Prostate gland (tissue), 2 donors: ENCODE results near the gene ARAP2. TPM values are rescaled to one million over a fixed set of nuclear protein-coding genes. Genes with fewer than 3 reads are reported as not detected.

ENCODE experiments used
- DNase-seq: peaks from one replicate; pipeline ENCODE4 v3.0.0-alpha.2; 2019; ENCODE audit warnings: low spot score
- H3K27ac ChIP-seq, 2 donors: fragments of 200-600 bp; sonication (generic); 2 replicates each; pipeline ENCODE4 v1.5.1; 2017 to 2019
- H3K27me3 ChIP-seq: fragments of 200-600 bp; sonication (generic); replicated peaks from 2 replicates; pipeline ENCODE4 v1.5.1; 2019; ENCODE audit not compliant: insufficient read depth
- H3K36me3 ChIP-seq, 2 donors: fragments of 200-600 bp; sonication (generic); 1 replicate in 1 of 2; 2 replicates in 1 of 2; pipeline versions ENCODE4 v1.5.1 to v1.8.1; 2017 to 2019
- H3K4me1 ChIP-seq: fragments of 200-600 bp; sonication (generic); replicated peaks from 2 replicates; pipeline ENCODE4 v1.5.1; 2019
- H3K4me3 ChIP-seq, 2 donors: fragments of 200-600 bp; sonication (generic); 2 replicates each; pipeline ENCODE4 v1.5.1; 2017 to 2019
- H3K9me3 ChIP-seq: fragments of 200-600 bp; sonication (generic); 2 replicates; pipeline ENCODE4 v1.5.1; 2017
- CTCF ChIP-seq, 4 experiments: fragments of 200-600 bp in 2 of 4; fragments of 450-650 bp in 2 of 4; sonication (generic) in 2 of 4; IDR thresholded peaks; 1 replicate in 3 of 4; 2 replicates in 1 of 4; pipeline ENCODE4 v1.5.1; 2016 to 2019; ENCODE audit warnings: antibody characterized with exemption in 4 of 4, mild to moderate bottlenecking in 2 of 4, moderate library complexity in 2 of 4
- POLR2A ChIP-seq: fragments of 450-650 bp; IDR thresholded peaks from one replicate; pipeline ENCODE4 v1.6.1; 2016; ENCODE audit warnings: antibody characterized with exemption, mild to moderate bottlenecking
- POLR2AphosphoS5 ChIP-seq: sonication (generic); formaldehyde crosslinking; IDR thresholded peaks from one replicate; pipeline ENCODE4 v1.6.1; 2017; ENCODE audit warnings: antibody characterized with exemption
- WGBS: methylation state at CpG from one replicate; pipeline ENCODE4 v1.1.5; 2018; 5-methylcytosine and 5-hydroxymethylcytosine counted together
- intact Hi-C: fragments of 100-400 bp; cut with DNase I; formaldehyde crosslinking; loops from one replicate; pipeline ENCODE4 v1.14.2; 2022
- total RNA-seq, 2 donors: library from RNA; depleted of rRNA; stranded (reverse); fragments of >200 nt; gene quantifications; one replicate each; pipeline ENCODE4 v1.1.0, GENCODE V29; 2016

ARAP2 gene
- total RNA-seq, 2 donors from 2014 or later = 10.3 to 97.8 TPM

GRCh38 chr4:36207831-36208520 is 36.3 kb downstream of the ARAP2 start:
- 84% methylated on average over 9 of the region's 9 CpGs for WGBS

DNA sequence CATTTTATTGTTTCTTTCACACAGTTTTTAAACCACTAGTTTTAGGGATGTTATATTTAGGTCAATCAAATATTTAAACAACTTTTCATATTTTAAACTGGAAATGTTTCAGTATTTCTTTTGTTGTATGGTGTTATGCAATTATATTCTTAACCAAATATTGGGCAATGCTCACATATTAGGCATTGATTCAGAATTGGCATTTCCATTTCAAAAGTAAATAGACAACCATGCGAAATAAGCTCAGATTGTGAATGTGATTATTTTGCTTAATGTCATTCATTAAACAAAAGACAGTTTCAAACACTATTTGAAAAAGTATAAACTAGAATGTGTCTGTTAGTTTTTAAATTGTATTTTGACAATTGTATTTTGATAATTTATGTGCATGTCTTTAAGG is 36.9 kb downstream of the ARAP2 start:
- no peaks in the 10 kb centered on the region for H3K9me3 ChIP-seq
- H3K4me3 ChIP-seq = no peak overlapping the region
- intact Hi-C loops = no loop called here
- H3K27ac ChIP-seq = no peak overlapping the region
- H3K27me3 ChIP-seq = no peaks in the 10 kb centered on the region
- DNase-seq = no peak
- H3K36me3 ChIP-seq = no peaks in the 10 kb centered on the region
- TF ChIP-seq POLR2A = no peak
- TF ChIP-seq CTCF (IDR thresholded peaks at IDR 0.05) = no peak
- no peak for TF ChIP-seq POLR2AphosphoS5
- H3K4me1 ChIP-seq = no peaks in the 10 kb centered on the region
- WGBS = 85% methylated on average over 1 of the region's 1 CpG

More at GRCh38 chr4:36207831-36208520, 36.3 kb downstream of the ARAP2 start:
- Histone ChIP-seq H3K27ac (no peak overlapping the region), H3K27me3 (no peaks in the 10 kb centered on the region), H3K36me3 (no peaks in the 10 kb centered on the region), H3K4me1 (no peaks in the 10 kb centered on the region), H3K9me3 (no peaks in the 10 kb centered on the region), H3K4me3 (no peak overlapping the region)
- no peak for TF ChIP-seq POLR2A
- no peak for TF ChIP-seq CTCF (IDR thresholded peaks at IDR 0.05)
- no peak for TF ChIP-seq POLR2AphosphoS5
- DNase-seq = no peak
- intact Hi-C loops = no loop called here

DNA sequence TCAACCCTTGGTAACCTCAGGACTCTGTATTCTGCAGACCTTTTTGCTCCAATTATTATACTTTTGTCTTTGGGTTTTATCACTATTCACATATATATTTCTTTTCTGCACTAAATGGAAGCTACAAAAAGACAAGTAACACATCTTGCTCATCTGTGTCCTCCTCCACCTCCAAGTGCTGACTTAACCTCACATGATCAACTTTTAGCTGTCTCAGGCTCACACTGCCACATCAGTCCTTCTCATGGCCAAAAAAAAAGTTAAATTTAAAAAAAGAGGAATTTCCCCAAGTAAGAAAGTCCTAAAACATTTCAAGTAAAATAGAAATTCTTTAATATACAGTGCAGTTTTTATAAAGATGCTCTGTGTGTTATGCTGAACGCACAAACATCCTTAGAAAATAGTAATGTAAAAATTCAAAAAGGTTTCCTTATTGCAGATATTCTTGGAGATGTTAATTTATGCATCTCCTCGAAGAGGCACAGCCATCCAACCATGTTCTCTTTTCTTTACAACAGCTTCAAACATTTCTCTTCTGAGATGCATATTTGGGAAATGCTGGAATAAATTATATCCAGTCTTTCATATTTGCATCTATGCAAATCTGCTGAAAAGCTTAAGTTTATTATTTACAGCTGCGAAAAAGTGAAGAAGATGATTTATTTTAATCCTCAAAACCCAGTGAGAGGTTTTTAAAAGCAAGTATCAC is 37.6 kb downstream of the ARAP2 start:
- H3K36me3 ChIP-seq = no peaks in the 10 kb centered on the region
- no peak overlapping the region for H3K27ac ChIP-seq
- no peak for TF ChIP-seq POLR2AphosphoS5
- no peak for TF ChIP-seq CTCF (IDR thresholded peaks at IDR 0.05)
- TF ChIP-seq POLR2A = no peak
- no peak overlapping the region for H3K4me3 ChIP-seq
- intact Hi-C loops = no loop called here
- H3K27me3 ChIP-seq = no peaks in the 10 kb centered on the region
- no peak for DNase-seq
- no peaks in the 10 kb centered on the region for H3K4me1 ChIP-seq
- no peaks in the 10 kb centered on the region for H3K9me3 ChIP-seq
- 90% methylated on average over 3 of the region's 3 CpGs for WGBS

DNA sequence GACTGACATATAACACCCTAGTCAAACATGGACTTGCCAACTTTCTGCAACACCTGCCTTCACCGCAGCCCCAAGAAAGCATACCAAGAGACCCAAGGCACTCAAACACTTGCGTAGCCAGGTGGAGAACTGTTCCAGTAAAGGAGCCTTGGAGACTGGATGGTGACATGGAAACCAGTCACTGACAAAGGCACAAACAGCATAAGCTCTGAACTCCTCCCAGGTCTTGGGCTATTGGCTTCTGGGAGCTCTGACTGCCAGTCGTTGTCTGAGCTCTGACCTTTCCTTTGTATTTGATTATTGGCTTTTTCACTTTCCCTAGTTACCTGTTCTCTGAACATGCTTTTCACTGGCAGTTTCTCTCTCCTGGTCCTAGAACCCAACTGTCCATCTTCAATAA is 38.3 kb downstream of the ARAP2 start:
- Histone ChIP-seq H3K27ac (no peak overlapping the region), H3K36me3 (no peaks in the 10 kb centered on the region), H3K4me1 (no peaks in the 10 kb centered on the region), H3K27me3 (no peaks in the 10 kb centered on the region), H3K4me3 (no peak overlapping the region), H3K9me3 (no peaks in the 10 kb centered on the region)
- intact Hi-C loops = no loop called here
- TF ChIP-seq CTCF (IDR thresholded peaks at IDR 0.05) = no peak
- no peak for TF ChIP-seq POLR2AphosphoS5
- TF ChIP-seq POLR2A = no peak
- WGBS = 84% methylated on average over 3 of the region's 3 CpGs
- DNase-seq = no peak

- 100% methylated on average over 4 of the region's 4 CpGs for WGBS
These were observed 45.5 kb downstream of the ARAP2 start for GRCh38 chr4:36198861-36199260.

More at GRCh38 chr4:36198861-36199260, 45.5 kb downstream of the ARAP2 start:
- intact Hi-C loops = no loop called here
- H3K27ac ChIP-seq = no peak overlapping the region
- no peaks in the 10 kb centered on the region for H3K9me3 ChIP-seq
- H3K4me1 ChIP-seq = no peaks in the 10 kb centered on the region
- no peaks in the 10 kb centered on the region for H3K27me3 ChIP-seq
- no peak for DNase-seq
- H3K36me3 ChIP-seq = no peaks in the 10 kb centered on the region
- no peak overlapping the region for H3K4me3 ChIP-seq
- TF ChIP-seq CTCF (IDR thresholded peaks at IDR 0.05) (no peak), POLR2AphosphoS5 (no peak), POLR2A (no peak)
